A204.1 (cell line): ENCODE data around the gene RELCH.

Experiments used
- FAIRE-seq: peaks from 2 replicates; lab custom pipeline; 2012; peaks lifted over from hg19 to GRCh38; lab: Jason Lieb, UNC

The RELCH gene

DNA sequence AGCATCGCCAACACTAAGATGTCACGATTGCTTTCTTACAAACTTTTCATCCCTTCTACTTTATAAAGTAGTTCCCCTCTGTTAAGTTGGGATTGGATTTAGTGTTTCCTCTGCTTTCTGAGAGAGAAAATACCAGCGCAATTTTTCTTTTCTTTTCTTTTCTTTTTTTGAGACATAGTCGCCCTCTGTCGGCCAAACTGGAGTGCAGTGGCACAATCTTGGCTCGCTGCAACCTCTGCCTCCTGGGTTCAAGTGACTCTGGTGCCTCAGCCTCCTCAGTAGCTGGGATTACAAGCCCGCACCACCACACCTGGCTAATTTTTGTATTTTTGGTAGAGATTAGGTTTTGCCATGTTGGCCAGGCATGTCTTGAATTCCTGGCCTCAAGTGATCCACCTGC, 9.0 kb downstream of the RELCH start:
- FAIRE-seq, result no peak

DNA sequence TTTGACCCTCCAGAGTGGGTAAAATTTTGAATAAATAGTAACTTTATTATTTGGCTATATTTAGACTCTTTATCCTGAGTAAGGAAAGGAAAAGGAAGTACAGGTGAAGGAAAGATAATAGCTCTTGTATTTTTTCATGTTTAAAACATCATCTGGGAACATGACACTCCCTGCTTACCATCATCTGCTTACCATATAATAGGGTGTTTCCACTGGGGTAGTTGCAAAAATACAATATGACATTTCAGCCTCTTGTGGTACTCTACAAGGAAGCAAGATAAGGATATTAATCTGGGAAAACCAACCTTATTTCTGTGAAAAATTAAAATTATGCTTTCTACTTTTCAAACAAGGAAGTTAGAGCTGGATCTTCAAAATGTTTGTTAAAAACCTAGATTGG, 9.9 kb downstream of the RELCH start:
- FAIRE-seq, result no peak

DNA sequence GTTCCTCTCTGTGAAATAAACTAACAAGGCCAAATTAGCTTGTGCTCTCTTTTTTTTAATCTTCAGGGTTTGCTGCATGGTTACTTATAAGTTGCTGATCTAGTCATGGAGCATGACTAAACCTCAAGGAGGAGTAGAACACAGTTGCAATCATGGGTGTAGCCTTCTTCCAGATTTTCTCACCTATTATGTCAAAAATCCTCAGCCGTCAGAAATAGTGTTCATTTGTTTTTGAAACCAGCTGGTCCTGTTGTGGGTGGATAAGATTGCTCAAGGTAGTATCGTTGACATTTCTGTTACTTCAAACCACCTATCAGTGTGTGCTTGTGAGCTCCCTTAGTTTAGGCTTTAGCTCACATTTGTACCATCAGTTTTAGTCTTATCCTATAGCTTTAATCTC, 11.2 kb downstream of the RELCH start:
- FAIRE-seq, result no peak

DNA sequence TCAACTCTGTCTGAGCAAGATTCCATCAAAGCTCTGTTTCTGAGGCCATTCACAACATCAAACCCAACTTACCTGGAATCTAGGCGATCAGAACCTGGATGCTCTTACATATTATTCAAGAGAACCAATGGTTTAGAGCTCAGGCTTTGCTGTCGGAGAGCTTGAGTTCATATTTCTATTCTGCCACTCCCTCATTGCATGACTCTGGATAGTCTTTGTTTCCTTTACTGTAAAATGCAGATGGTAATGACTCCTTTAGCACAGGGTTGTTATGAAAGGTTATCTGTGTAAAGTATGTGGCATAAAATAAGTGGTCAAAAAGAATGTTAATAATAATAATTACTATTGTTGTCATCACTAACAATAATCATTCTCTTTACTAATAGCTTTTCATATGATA, 12.6 kb downstream of the RELCH start:
- no peak for FAIRE-seq

DNA sequence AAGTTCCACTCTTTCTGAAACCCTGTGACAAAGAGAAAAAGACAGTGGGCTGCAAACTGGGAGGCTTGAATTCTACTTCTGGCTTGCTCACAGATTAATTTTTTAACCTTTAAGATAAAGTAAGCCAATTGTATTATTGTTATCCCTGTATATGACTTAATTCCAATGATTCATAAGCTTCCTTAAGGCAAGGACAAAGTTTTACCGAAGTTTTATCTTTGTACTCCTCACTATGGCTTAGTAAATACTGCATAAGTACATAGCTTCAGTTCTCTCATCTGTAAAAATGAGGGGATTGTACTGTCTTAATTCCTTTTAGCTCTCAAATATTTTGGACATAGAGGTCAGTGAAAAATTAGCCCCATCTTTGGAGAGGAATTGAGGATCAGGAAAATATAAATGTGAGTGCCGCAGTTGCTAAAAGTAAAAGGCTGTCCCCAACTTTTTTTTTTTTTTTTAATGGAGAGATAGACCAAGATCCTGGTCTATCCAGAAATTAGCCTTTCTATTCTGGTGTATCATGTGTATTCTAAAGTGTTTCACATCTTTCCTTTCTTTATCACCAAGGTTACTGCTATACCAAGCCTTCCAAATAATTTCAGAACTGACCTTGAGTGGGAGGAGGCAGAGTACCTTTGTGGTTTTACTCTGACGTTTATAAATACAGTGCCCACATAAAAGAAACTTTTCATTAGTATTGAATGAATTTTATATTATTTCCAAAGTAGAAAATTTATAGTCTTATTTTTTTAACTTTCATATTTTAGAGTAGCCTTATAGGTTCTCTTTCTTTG, 13.3 kb downstream of the RELCH start:
- no peak for FAIRE-seq

DNA sequence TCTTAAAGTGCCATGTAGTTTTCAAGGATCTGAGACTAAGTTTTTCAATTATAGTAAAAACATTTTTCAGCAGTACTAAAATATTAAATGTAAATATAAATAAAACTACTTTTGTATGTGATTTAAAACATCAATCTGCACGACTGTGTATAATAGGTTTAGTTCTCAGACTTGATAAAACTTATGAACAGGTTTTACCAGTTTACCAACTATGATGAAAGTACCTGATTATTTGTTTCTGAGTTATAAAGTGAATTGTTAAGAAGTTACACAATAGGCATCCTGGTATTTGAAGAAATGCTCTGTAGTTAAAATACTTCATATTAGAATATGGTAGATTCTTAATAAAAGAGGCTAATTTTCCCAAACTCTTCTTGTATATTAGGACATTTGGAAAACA, 14.8 kb downstream of the RELCH start:
- peak; percentile 40 for FAIRE-seq

DNA sequence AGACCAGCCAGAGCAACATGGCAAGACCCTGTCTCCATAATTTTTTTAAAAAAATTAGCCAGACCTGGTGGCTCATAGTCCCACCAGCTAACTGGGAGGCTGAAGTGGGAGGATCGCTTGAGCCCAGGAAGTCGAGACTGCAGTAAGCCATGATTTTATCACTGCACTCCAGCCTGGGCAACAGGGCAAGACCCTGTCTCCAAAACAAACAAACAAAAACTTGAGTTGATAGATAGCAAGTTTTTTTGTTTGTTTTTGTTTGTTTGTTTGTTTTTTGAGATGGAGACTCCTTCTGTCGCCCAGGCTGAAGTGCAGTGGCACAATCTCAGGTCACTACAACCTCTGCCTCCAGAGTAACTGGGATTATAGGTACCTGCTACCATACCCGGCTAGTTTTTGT, 18.8 kb downstream of the RELCH start:
- FAIRE-seq, result no peak

DNA sequence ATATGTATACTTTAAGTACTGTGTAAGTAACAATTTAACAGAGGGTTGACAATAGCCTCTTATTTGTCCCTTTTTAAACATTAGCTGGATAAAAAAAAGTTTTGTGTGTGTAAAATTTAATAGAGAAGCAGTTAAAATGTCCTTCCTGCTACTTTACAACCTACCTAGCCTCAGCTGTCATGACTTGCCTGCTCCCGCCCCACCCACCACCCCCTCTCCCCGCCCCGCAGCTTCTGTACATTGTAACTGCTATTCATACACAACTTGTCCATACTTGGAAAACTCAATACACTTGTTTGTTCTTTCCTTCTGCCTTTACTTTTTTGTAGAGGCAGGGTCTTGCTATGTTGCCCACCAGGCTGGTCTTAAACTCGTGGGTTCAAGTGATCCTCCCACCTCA, 19.5 kb downstream of the RELCH start:
- no peak for FAIRE-seq

DNA sequence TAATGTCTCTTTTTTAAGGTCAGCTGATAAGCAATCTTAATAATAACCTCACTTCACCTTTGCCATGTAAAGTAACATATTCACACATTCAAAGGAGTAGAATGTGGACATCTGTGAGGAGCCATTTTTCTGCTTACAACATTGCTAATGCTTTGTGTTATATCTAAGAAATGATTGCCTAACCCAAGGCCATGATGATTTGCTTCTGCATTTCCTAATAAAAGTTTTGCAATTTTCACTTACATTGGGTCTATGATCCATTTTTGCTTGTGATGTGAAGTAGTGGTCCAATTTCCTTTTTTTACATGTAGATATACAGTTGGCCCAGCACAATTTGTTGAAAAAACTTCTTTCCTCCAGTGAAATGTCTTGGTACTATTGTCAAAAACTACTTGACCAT, 22.0 kb downstream of the RELCH start:
- FAIRE-seq, result no peak

DNA sequence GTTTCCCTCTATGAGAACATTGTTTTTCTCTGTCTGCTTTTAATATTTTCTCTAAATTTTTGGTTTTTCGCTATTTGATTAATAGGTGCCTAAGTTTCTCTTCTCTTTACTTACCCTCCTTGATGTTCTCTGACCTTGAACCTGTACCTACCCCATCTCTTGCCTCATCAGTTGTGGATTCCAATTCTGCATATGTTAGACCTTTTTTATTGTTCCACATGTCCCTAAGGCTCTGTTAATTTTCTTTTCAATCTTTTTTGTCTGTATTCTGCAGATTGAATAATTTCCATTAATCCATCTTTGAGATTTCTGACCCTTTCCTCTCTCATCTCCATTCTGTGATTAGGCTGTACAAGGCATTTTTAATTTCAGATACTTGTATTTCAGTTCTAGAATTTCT, 23.1 kb downstream of the RELCH start:
- no peak for FAIRE-seq

DNA sequence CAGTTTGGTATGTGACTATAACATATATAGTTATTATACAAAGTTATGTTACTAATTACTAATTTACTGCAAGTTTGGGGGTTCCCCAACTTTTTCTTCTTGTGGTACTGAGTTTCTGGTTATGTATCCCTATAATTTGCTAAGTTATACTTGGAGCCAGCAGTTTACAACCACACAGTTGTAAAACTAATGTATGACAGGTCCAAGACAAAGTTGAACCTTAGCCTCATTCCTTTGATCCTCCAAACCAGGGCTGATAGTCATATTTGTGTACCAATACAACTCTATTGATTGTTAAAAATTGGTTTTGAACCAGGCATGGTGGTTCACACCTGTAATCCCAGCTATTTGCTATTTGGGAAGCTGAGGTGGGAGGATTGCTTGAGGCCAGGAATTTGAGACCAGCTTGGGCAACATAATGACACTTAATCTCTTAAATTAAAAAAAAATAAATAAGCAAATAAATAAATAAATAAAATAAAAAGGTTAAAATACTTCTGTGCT, 24.3 kb downstream of the RELCH start:
- FAIRE-seq, result no peak

DNA sequence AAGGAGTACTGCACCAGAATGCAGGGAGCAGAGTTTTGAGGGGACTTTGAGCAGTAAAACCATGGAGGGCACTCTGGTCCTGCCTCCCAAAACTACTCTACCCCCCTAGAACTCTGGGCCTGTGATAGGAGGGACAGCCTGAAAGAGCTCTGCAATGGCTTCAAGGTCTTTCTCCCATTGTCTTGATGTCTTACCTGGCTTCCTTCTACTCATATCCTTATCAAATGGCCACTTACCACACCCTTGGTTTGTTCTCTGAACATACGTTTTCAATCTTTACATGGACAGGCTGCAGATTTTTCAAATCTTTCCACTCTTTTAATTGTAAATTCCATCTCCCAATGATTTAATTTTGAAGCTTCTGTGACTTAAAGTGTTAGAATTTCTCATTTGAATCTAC, 27.7 kb downstream of the RELCH start:
- no peak for FAIRE-seq

DNA sequence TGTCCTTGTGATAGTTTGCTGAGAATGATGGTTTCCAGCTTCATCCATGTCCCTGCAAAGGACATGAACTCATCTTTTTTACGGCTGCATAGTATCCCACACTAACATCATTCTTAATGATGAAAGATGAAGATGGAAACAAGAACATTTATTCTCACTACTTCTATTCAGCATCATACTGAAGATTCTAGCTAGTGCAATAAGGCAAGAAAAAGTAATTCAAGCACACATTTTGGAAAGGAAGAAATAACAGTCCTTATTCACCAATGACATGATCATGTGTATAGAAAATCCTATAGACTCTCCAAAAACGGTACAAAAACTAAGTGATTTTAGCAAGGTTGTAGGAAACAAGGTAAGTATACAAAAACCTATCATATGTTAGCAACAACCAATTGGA, 37.2 kb downstream of the RELCH start:
- FAIRE-seq, result no peak

DNA sequence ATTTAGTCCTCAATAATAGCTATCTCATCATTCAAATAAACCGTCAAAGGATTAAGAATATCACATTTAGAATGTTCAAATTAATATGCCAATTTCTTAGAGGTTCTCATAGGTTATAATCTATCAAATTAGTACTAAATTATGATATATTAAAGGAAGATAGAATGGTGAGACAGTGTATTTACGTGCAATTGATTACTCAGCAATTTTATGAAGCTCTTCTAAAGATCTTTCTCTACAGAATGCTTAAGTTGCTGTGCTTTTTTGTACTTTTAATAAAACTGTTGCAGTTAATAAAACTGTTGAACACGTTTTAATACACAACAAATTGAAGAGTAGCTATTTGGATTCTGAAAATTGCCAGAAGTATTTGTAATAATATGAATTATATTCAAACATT, 39.0 kb downstream of the RELCH start:
- no peak for FAIRE-seq

DNA sequence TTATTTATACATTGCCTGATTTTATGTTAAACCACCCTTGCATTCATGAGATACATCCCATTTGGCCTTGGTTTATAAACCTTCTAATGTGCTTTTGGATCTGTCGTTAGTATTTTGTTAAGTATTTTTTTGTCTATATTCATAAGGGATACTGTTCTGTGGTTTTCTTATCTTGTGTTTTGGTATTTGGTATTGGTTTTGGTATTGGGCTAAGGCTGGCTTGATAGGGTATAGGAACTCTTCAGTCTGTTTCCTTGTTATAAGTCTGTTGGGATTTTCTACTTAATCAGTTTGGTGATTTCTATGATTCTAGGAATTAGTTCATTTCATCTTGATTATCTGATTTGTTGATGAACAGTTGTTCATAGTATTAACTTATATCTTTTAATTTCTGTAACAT, 49.2 kb downstream of the RELCH start:
- FAIRE-seq, result peak; percentile 9

DNA sequence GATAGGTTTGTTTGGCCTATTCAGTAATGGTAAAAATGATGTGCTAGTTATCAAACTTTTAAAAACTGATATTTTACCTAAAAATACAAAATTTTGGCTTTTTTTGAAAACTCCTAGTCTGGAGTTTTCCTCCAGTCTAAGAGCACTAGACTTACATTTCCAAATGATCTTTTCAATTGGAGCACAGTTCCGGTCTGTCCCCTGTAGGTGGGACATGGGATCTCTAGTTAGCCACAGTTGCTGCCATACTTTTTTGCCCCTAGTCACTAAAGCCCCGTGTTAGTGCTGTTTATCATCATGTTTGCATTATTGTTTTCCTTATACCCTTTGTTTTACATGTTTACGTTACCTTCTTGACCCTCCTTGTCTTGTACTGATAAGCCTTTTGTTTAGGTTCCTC, 52.4 kb downstream of the RELCH start:
- no peak for FAIRE-seq

DNA sequence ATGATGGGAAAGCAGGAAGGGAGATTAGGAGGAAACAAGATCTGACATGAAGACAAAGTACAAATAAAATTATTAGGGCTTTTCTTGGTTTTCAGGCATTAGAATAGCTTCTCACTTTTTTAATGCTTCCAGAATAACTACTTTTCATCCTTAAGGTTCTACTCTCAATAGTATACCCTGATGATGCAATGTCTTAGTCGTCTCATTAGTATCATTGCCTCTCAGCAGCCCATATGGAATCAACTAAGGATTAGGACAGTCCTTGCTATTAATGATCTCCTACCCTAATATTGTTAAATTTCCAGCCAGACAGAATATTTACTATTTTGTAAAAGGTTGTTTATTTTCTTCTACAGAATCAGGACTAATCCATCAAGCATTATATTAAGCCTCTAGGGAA, 55.9 kb downstream of the RELCH start:
- FAIRE-seq, result no peak

DNA sequence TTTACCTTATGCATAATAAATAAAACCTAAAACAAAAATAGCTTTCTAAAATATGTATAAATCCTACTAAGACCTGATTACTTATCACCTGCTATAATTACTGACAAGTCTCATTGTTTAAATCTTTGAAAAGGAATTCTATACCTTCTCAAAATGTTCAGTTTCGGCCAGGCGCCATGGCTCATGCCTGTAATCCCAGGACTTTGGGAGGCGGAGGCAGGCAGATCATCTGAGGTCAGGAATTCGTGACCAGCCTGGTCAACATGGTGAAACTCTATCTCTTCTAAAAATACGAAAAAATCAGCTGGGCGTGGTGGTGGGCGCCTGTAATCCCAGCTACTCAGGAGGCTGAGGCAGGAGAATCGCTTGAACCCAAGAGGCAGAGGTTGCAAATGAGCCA, 58.1 kb downstream of the RELCH start:
- no peak for FAIRE-seq

DNA sequence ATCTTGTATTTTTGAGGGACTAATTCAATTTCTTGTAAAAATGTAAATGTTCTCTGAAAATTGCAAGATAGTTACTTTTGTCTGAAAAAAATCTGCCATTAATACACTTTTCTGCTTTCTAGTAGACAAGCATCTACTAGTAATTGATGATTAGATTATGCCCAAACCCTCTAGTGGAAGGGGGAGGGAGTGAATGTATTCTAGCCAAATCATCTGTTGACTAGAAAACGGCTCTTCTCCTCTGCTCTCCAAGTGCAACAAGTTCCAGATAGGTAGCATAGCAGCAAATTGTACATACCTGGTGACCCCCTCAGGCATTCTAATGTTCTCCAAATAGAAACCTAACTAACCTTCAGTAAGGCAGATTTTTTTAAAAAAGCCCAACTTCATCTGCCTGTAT, 58.6 kb downstream of the RELCH start:
- no peak for FAIRE-seq

DNA sequence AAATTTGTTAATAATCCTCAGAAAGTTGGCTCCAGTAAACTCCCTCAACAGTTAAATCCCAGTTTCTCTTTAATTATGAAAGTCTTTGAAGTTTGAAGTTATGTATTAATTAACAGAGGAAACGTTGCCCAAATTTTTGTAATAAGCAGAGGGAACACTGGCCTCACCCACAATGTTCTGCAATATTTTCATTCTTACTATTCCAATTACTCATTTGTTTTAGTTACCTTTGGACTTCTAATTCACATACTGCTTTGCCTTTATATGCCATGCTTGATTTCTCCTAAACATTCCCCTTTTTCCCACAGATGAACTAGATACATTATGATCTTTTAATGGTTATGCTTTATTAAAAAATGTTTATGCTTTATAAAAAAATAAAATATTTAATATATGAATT, 61.3 kb downstream of the RELCH start:
- FAIRE-seq, result no peak

DNA sequence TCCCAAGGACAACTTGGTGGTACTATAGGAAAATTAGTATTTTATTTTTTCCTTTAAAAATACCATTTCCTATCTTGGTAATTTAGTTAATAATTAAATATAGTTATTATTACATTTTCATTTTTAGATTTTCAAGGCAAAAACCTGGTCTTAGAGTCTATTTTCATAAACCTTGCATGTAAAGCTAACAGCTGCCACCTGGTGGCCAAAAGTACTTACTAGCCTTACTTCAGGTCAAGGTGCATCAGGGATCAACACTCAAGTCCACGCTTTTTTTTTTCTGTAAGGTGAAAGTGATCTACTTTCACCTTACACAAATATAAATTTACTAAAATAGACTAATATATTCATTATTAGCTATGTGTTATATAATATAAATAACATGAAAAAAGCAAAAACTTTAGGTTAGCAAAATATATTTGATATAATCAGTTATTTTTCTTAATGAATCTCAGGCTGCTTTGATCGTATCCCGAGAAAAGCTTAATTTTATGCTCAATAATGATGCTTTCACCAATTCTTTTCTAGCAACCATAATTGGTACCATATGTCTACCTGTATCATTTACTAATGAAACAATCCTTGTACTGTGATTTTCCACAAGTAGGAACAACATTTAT, 62.5 kb downstream of the RELCH start:
- peak; percentile 97 for FAIRE-seq

DNA sequence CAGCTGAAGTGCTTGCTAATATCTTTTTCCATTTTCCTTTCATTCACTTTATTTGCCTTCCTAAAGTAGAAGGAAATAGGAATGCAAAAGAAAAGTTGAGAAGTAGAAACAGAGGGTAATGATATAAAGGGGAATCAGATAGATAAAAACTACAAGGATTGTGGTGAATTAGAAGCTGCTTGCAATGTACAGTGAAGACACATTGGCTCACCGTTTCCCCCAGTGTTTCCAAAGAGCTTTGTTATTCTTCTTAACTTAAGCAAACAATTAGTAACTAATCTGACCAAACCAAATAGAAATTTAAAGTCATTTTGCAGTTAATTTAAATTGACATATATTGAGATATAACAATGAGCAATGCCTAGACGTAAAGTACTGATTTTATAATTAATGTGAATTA, 63.4 kb downstream of the RELCH start:
- no peak for FAIRE-seq

DNA sequence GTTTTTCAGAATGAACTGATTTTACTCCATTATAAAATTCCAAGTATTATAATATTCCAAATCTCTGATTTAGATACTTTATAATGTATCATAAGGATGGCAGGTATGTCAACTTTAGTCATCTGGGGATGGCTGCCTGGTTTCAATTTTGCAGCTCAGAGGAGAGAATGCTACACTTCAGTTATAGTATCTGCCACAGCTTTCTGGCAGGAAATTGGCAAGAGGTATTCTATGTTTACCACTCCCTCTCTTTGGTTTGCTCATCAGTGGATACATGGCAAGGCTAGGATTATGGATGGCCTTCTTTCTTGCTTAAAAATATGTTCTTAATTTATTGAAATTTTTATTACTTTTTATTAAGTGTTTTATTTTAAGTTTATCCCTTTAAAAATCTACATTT, 71.0 kb downstream of the RELCH start:
- FAIRE-seq, result no peak

DNA sequence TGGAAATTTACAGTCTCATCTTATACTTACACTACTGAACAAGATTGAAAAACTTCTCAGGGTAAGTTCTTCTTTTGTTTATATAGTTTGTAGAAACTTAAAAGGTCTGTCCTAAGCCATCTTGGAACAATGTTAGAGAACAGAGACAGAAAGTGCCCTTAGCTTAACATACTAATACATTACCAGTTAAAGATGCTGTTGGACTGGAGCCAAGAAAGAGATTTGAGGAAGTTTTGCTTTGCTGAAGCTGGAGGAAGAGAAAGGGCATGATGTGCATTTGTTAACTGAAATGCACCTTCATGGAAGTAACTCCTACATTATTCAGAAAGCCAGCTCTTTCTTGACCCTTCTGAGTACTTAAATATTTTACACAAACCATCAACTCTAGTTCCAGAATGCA, 71.6 kb downstream of the RELCH start:
- FAIRE-seq, result no peak
